Neuronal stem cell (in vitro differentiated cells): Measurements from ENCODE around the gene ADGRL3.
"Not testable (repeated sequence)": the region's sequence is repeated elsewhere in the genome, so short reads cannot be mapped to it uniquely, and the experiment has no call there.

ENCODE experiments used
- DNase-seq: peaks from one replicate; pipeline ENCODE4 v3.0.0-alpha.2; 2013; ENCODE audit warnings: low spot score
- H2AFZ ChIP-seq: one replicate; pipeline ENCODE4 v1.6.1; 2013; ENCODE audit warnings: mild to moderate bottlenecking, low read length, inconsistent platforms
- H2AK5ac ChIP-seq: 2 replicates; pipeline ENCODE4 v1.6.1; 2013; ENCODE audit warnings: low read depth, mild to moderate bottlenecking, inconsistent platforms, low read length, moderate library complexity, mixed read lengths
- H2BK120ac ChIP-seq: 2 replicates; pipeline ENCODE4 v1.6.1; 2013; ENCODE audit warnings: low read depth, mild to moderate bottlenecking, inconsistent platforms, low read length, moderate library complexity, mixed read lengths
- H2BK12ac ChIP-seq: one replicate; pipeline ENCODE4 v1.6.1; 2013; ENCODE audit warnings: low read length, inconsistent platforms
- H2BK15ac ChIP-seq: 2 replicates; pipeline ENCODE4 v1.6.1; 2013; ENCODE audit warnings: mild to moderate bottlenecking, low read length, inconsistent platforms, mixed read lengths
- H2BK5ac ChIP-seq: one replicate; pipeline ENCODE4 v1.6.1; 2013; ENCODE audit warnings: inconsistent platforms, mild to moderate bottlenecking, low read length, moderate library complexity
- H3K14ac ChIP-seq: one replicate; pipeline ENCODE4 v1.6.1; 2013; ENCODE audit warnings: low read length, inconsistent platforms
- H3K18ac ChIP-seq: 2 replicates; pipeline ENCODE4 v1.6.1; 2013; ENCODE audit warnings: low read length, inconsistent platforms
- H3K23ac ChIP-seq: 2 replicates; pipeline ENCODE4 v1.6.1; 2013; ENCODE audit warnings: low read depth, mild to moderate bottlenecking, mixed read lengths, low read length, inconsistent platforms; ENCODE audit not compliant: poor library complexity
- H3K27ac ChIP-seq: replicated peaks from 3 replicates; pipeline ENCODE4 v1.5.1; 2013; ENCODE audit warnings: low read length, inconsistent platforms
- H3K27me3 ChIP-seq, 3 experiments: 2 replicates each; pipeline ENCODE4 v1.6.1; 2013; ENCODE audit warnings: low read length in 3 of 3, mild to moderate bottlenecking in 2 of 3, inconsistent platforms in 1 of 3, low read depth in 1 of 3, mixed read lengths in 1 of 3, moderate library complexity in 1 of 3; ENCODE audit not compliant: control insufficient read depth in 3 of 3, insufficient read depth in 3 of 3
- H3K36me3 ChIP-seq, 2 donors: replicated peaks in 1 of 2; 2 replicates each; pipeline ENCODE4 v1.6.1; 2013; ENCODE audit warnings: low read length in 2 of 2; ENCODE audit not compliant: control insufficient read depth in 2 of 2, insufficient read depth in 2 of 2
- H3K4ac ChIP-seq: 2 replicates; pipeline ENCODE4 v1.6.1; 2013; ENCODE audit warnings: inconsistent platforms, mild to moderate bottlenecking, low read length, moderate library complexity
- H3K4me1 ChIP-seq, 2 donors: 1 replicate in 1 of 2; 2 replicates in 1 of 2; pipeline ENCODE4 v1.6.1; 2013; ENCODE audit warnings: low read length in 2 of 2, low read depth in 1 of 2; ENCODE audit not compliant: control insufficient read depth in 2 of 2, insufficient read depth in 1 of 2
- H3K4me2 ChIP-seq: one replicate; pipeline ENCODE4 v1.6.1; 2013; ENCODE audit warnings: mild to moderate bottlenecking, low read length, inconsistent platforms; ENCODE audit not compliant: insufficient read depth, poor library complexity, severe bottlenecking
- H3K4me3 ChIP-seq, 2 donors: 2 replicates each; pipeline ENCODE4 v1.5.1; 2013; ENCODE audit warnings: low read length in 2 of 2, mild to moderate bottlenecking in 2 of 2, inconsistent platforms in 1 of 2, moderate library complexity in 1 of 2
- H3K79me1 ChIP-seq: one replicate; pipeline ENCODE4 v1.6.1; 2013; ENCODE audit warnings: low read depth, mild to moderate bottlenecking, inconsistent platforms, low read length, moderate library complexity
- H3K9ac ChIP-seq: one replicate; pipeline ENCODE4 v1.6.1; 2013; ENCODE audit warnings: mild to moderate bottlenecking, low read depth, low read length, inconsistent platforms; ENCODE audit not compliant: poor library complexity
- H3K9me3 ChIP-seq, 2 donors: replicated peaks in 1 of 2; 2 replicates each; pipeline versions ENCODE3 to v1.6.1; 2013; ENCODE audit warnings: low read length in 2 of 2, mild to moderate bottlenecking in 2 of 2, inconsistent platforms in 1 of 2, low read depth in 1 of 2, mixed read lengths in 1 of 2, moderate library complexity in 1 of 2; ENCODE audit not compliant: control insufficient read depth in 2 of 2, insufficient read depth in 1 of 2
- H4K8ac ChIP-seq: one replicate; pipeline ENCODE4 v1.6.1; 2013; ENCODE audit warnings: low read depth, mild to moderate bottlenecking, inconsistent platforms, low read length, moderate library complexity
- H4K91ac ChIP-seq: one replicate; pipeline ENCODE4 v1.6.1; 2013; ENCODE audit warnings: low read length, low read depth, mild to moderate bottlenecking, inconsistent platforms; ENCODE audit not compliant: poor library complexity
- WGBS, 2 donors: extraction: QIAGEN DNeasy Blood & Tissue Kit; methylation state at CpG; one replicate each; pipeline ENCODE4 v1.1.7; 2013; ENCODE audit warnings: missing lambda C conversion rate in 2 of 2, mixed read lengths in 1 of 2; ENCODE audit not compliant: insufficient read length in 2 of 2, insufficient replicate concordance in 1 of 2; ENCODE audit errors: extremely low coverage in 2 of 2; 5-methylcytosine and 5-hydroxymethylcytosine counted together

The ADGRL3 gene

GRCh38 chr4:61959087-61959486, 759.0 kb downstream of the ADGRL3 start:
- WGBS, 2 donors: no CpG with 5 or more reads among the region's 1 CpG
- Histone ChIP-seq H4K91ac (no peak overlapping the region), H3K18ac (no peak overlapping the region), H3K9me3 (peaks cover 0 to 2% of the 10 kb centered on the region in 2 donors), H2BK5ac (no peak overlapping the region), H2AK5ac (no peak overlapping the region), H2BK15ac (no peak overlapping the region), H3K27ac (no peak overlapping the region), H3K79me1 (no peaks in the 10 kb centered on the region), H3K4me3 (no peak overlapping the region), H3K23ac (no peak overlapping the region), H2BK120ac (no peak overlapping the region), H3K9ac (no peak overlapping the region), H3K14ac (no peak overlapping the region), H3K36me3 (peaks cover 2 to 3% of the 10 kb centered on the region in 2 donors), H3K4me2 (no peak overlapping the region), H3K4me1 (peaks cover 0 to 2% of the 10 kb centered on the region in 2 donors), H2AFZ (no peak overlapping the region), H4K8ac (no peak overlapping the region), H3K4ac (no peak overlapping the region), H2BK12ac (no peak overlapping the region), H3K27me3 (no peaks in the 10 kb centered on the region)
- DNase-seq: no peak

- no peak overlapping the region for H2AK5ac ChIP-seq
- H3K4me1 ChIP-seq: no peaks in the 10 kb centered on the region
- H3K9ac ChIP-seq: no peak overlapping the region
- H2BK15ac ChIP-seq: no peak overlapping the region
- H3K9me3 ChIP-seq: no peaks in the 10 kb centered on the region
- H3K4ac ChIP-seq: no peak overlapping the region
- no peak overlapping the region for H3K4me2 ChIP-seq
- H3K79me1 ChIP-seq: no peaks in the 10 kb centered on the region
- H2BK120ac ChIP-seq: no peak overlapping the region
- no peak overlapping the region for H2AFZ ChIP-seq
- H3K27ac ChIP-seq: no peak overlapping the region
- H2BK12ac ChIP-seq: no peak overlapping the region
- H2BK5ac ChIP-seq: no peak overlapping the region
- no peaks in the 10 kb centered on the region for H3K27me3 ChIP-seq
- no CpG with 5 or more reads among the region's 4 CpGs for WGBS, 2 donors
- H3K18ac ChIP-seq: no peak overlapping the region
- no peak overlapping the region for H4K8ac ChIP-seq
- peaks cover 1 to 37% of the 10 kb centered on the region in 2 donors for H3K36me3 ChIP-seq
- H3K4me3 ChIP-seq: no peak overlapping the region
- no peak overlapping the region for H4K91ac ChIP-seq
- H3K23ac ChIP-seq: no peak overlapping the region
- no peak overlapping the region for H3K14ac ChIP-seq
- no peak for DNase-seq
These were observed 784.3 kb downstream of the ADGRL3 start for GRCh38 chr4:61984260-61984909.

GRCh38 chr4:61985426-61985825, 785.3 kb downstream of the ADGRL3 start:
- no peak overlapping the region for H2AFZ ChIP-seq
- WGBS, 2 donors: no CpG with 5 or more reads among the region's 4 CpGs
- no peak overlapping the region for H3K23ac ChIP-seq
- no peak overlapping the region for H2BK15ac ChIP-seq
- H3K4me3 ChIP-seq: no peak overlapping the region
- H3K36me3 ChIP-seq: peaks cover 0 to 27% of the 10 kb centered on the region in 2 donors
- no peak overlapping the region for H2AK5ac ChIP-seq
- no peak overlapping the region for H4K91ac ChIP-seq
- no peak overlapping the region for H3K14ac ChIP-seq
- no peak overlapping the region for H2BK5ac ChIP-seq
- no peak overlapping the region for H3K18ac ChIP-seq
- no peak overlapping the region for H3K9ac ChIP-seq
- no peaks in the 10 kb centered on the region for H3K79me1 ChIP-seq
- no peaks in the 10 kb centered on the region for H3K4me1 ChIP-seq
- H3K9me3 ChIP-seq: no peaks in the 10 kb centered on the region
- no peak overlapping the region for H2BK120ac ChIP-seq
- no peak for DNase-seq
- no peak overlapping the region for H2BK12ac ChIP-seq
- H3K27me3 ChIP-seq: no peaks in the 10 kb centered on the region
- no peak overlapping the region for H3K4me2 ChIP-seq
- H3K27ac ChIP-seq: no peak overlapping the region
- H4K8ac ChIP-seq: no peak overlapping the region
- H3K4ac ChIP-seq: no peak overlapping the region

GRCh38 chr4:61986929-61987328, 786.8 kb downstream of the ADGRL3 start:
- H3K79me1 ChIP-seq, H2BK12ac ChIP-seq, H4K8ac ChIP-seq, H2BK120ac ChIP-seq, H2AFZ ChIP-seq, H3K9me3 ChIP-seq, H3K4me2 ChIP-seq, DNase-seq, H2AK5ac ChIP-seq, H3K27ac ChIP-seq, H3K27me3 ChIP-seq, H3K14ac ChIP-seq, H3K18ac ChIP-seq, H4K91ac ChIP-seq, H3K4ac ChIP-seq, H3K23ac ChIP-seq, H2BK5ac ChIP-seq, H3K9ac ChIP-seq, H3K4me3 ChIP-seq, H3K4me1 ChIP-seq, H2BK15ac ChIP-seq: not testable (repeated sequence)
- H3K36me3 ChIP-seq: peaks cover 0 to 21% of the 10 kb centered on the region in 2 donors
- WGBS, 2 donors: no CpG with 5 or more reads among the region's 7 CpGs
